Endothelial cell of umbilical vein (primary cell): ENCODE results near the gene RAB37. TPM values are rescaled to one million over a fixed set of nuclear protein-coding genes. Genes with fewer than 3 reads are reported as not detected.
A peak's percentile ranks its signal among the peaks of the same experiment; 100 is the strongest.

Experiments
- BruUV-seq: library from RNA; stranded (reverse); fragments of 400-500 nt; replicated peaks from 2 replicates; lab custom pipeline; 2021; lab: Mats Ljungman, UMichigan
- CTCF ChIA-PET: fragments of 300-600, 350-600 bp; sonication (Branson Sonifier 250); formaldehyde crosslinking; loops from one replicate; lab custom pipeline; 2021; ENCODE audit warnings: antibody characterized with exemption, inconsistent platforms; lab: Charles Lee
- POLR2A ChIA-PET: fragments of 300-600, 350-600 bp; sonication (Branson Sonifier 250); formaldehyde crosslinking; loops from one replicate; lab custom pipeline; 2021; ENCODE audit warnings: antibody characterized with exemption, inconsistent platforms; lab: Charles Lee
- DNase-seq: peaks from one replicate; pipeline ENCODE4 v3.0.0-alpha.2; 2011; ENCODE audit warnings: low read depth, low spot score
- FAIRE-seq: peaks from 2 replicates; lab custom pipeline; 2011; peaks lifted over from hg19 to GRCh38; lab: Jason Lieb, UNC
- H2AFZ ChIP-seq: 2 replicates; pipeline ENCODE4 v1.6.0; 2012; ENCODE audit warnings: low read depth, low read length, control low read depth, inconsistent platforms
- H3K27ac ChIP-seq: 2 replicates; pipeline ENCODE4 v1.5.1; 2011; ENCODE audit warnings: low read depth, mild to moderate bottlenecking, control low read depth, low read length, moderate library complexity; ENCODE audit not compliant: insufficient read depth
- H3K27me3 ChIP-seq, 2 experiments: 2 replicates each; pipeline versions ENCODE4 v1.6.0 to v1.6.1; 2011; ENCODE audit warnings: low read length in 2 of 2, mixed read lengths in 1 of 2; ENCODE audit not compliant: control insufficient read depth in 2 of 2, insufficient read depth in 2 of 2
- H3K36me3 ChIP-seq, 2 experiments: 2 replicates in 1 of 2; 3 replicates in 1 of 2; pipeline ENCODE4 v1.5.1; 2011; ENCODE audit warnings: low read length in 2 of 2, mild to moderate bottlenecking in 1 of 2, moderate library complexity in 1 of 2; ENCODE audit not compliant: control insufficient read depth in 2 of 2, insufficient read depth in 2 of 2; ENCODE audit errors: extremely low read depth in 1 of 2
- H3K4me1 ChIP-seq: 3 replicates; pipeline ENCODE4 v1.5.1; 2011; ENCODE audit warnings: mild to moderate bottlenecking, low read length; ENCODE audit not compliant: control insufficient read depth, insufficient read depth; ENCODE audit errors: extremely low read depth
- H3K4me2 ChIP-seq: 2 replicates; pipeline ENCODE4 v1.6.1; 2011; ENCODE audit warnings: low read length, control low read depth, mixed read lengths; ENCODE audit not compliant: insufficient read depth
- H3K4me3 ChIP-seq, 3 experiments: fragments of 200-600 bp in 1 of 3; sonication (generic), shearing (Covaris generic) in 1 of 3; replicated peaks in 1 of 3; 2 replicates each; pipeline ENCODE4 v1.5.1; 2011 to 2016; ENCODE audit warnings: control low read depth in 3 of 3, low read length in 3 of 3, mild to moderate bottlenecking in 2 of 3, inconsistent platforms in 1 of 3, low read depth in 1 of 3, moderate library complexity in 1 of 3; ENCODE audit not compliant: insufficient read depth in 1 of 3
- H3K79me2 ChIP-seq: 2 replicates; pipeline ENCODE4 v1.6.0; 2012; ENCODE audit warnings: low read length, inconsistent platforms; ENCODE audit not compliant: control insufficient read depth, insufficient read depth
- H3K9ac ChIP-seq: replicated peaks from 2 replicates; pipeline ENCODE3; 2011; ENCODE audit warnings: low read length, control low read depth; ENCODE audit not compliant: insufficient read depth; ENCODE audit errors: extremely low read depth
- H3K9me1 ChIP-seq: replicated peaks from 3 replicates; pipeline ENCODE4 v1.6.0; 2011; ENCODE audit warnings: mild to moderate bottlenecking, low read length; ENCODE audit not compliant: control insufficient read depth, insufficient read depth; ENCODE audit errors: extremely low read depth
- H3K9me3 ChIP-seq: replicated peaks from 2 replicates; pipeline ENCODE4 v1.5.1; 2012; ENCODE audit warnings: low read length, inconsistent platforms; ENCODE audit not compliant: control insufficient read depth, insufficient read depth
- H4K20me1 ChIP-seq: replicated peaks from 2 replicates; pipeline ENCODE3; 2011; ENCODE audit warnings: mild to moderate bottlenecking, low read length; ENCODE audit not compliant: control insufficient read depth, insufficient read depth; ENCODE audit errors: extremely low read depth
- CTCF ChIP-seq, 2 donors: IDR thresholded peaks; 1 replicate in 1 of 2; 2 replicates in 1 of 2; pipeline ENCODE4 v1.5.1; 2011; ENCODE audit warnings: low read length in 2 of 2, mild to moderate bottlenecking in 2 of 2, moderate library complexity in 2 of 2, control low read depth in 1 of 2, inconsistent platforms in 1 of 2, low read depth in 1 of 2; ENCODE audit not compliant: insufficient read depth in 1 of 2; ENCODE audit errors: extremely low read depth in 1 of 2
- EZH2 ChIP-seq: IDR thresholded peaks from 2 replicates; pipeline ENCODE4 v1.6.1; 2012; ENCODE audit warnings: borderline replicate concordance, low read depth, mild to moderate bottlenecking, moderate library complexity, low read length, inconsistent platforms; ENCODE audit not compliant: severe bottlenecking
- FOS ChIP-seq: IDR thresholded peaks from 2 replicates; pipeline ENCODE4 v1.6.1; 2011; ENCODE audit warnings: mild to moderate bottlenecking, low read length, moderate library complexity, borderline replicate concordance; ENCODE audit not compliant: insufficient read depth
- GATA2 ChIP-seq: IDR thresholded peaks from 2 replicates; pipeline ENCODE4 v1.7.0; 2011; ENCODE audit warnings: low read depth, mild to moderate bottlenecking, moderate library complexity, mixed read lengths, low read length; ENCODE audit not compliant: insufficient read length, insufficient read depth
- JUN ChIP-seq: IDR thresholded peaks from 2 replicates; pipeline ENCODE4 v1.6.1; 2011; ENCODE audit warnings: borderline replicate concordance, low read depth; ENCODE audit not compliant: insufficient read length, insufficient read depth
- MAX ChIP-seq: IDR thresholded peaks from 2 replicates; pipeline ENCODE4 v1.6.1; 2011; ENCODE audit not compliant: insufficient read depth, insufficient read length
- MYC ChIP-seq: IDR thresholded peaks from one replicate; pipeline ENCODE4 v1.6.1; 2011; ENCODE audit warnings: mild to moderate bottlenecking, low read depth, low read length
- POLR2A ChIP-seq: IDR thresholded peaks from 2 replicates; pipeline ENCODE4 v1.6.1; 2012; ENCODE audit warnings: low read depth, mild to moderate bottlenecking, control low read depth, low read length
- POLR2AphosphoS5 ChIP-seq: IDR thresholded peaks from 2 replicates; pipeline ENCODE4 v1.6.1; 2012; ENCODE audit warnings: low read depth, mild to moderate bottlenecking, control low read depth, low read length, moderate library complexity; ENCODE audit not compliant: insufficient read depth
- dilution Hi-C: fragments of 300-500 bp; cut with MboI; formaldehyde crosslinking; loops from one replicate; pipeline ENCODE4 v1.15.0; 2019; ENCODE audit warnings: low sequenced_read_pairs; ENCODE audit not compliant: extremely low pct_ligation_motif_present
- intact Hi-C: fragments of 100-400 bp; cut with micrococcal nuclease; formaldehyde crosslinking; loops from one replicate; pipeline ENCODE4 v1.10.0; 2022
- polyA plus RNA-seq, 4 experiments: library from polyadenylated mRNA; depleted of rRNA in 3 of 4; stranded (reverse) in 3 of 4; unstranded in 1 of 4; fragments of >200 nt; gene quantifications; 2 replicates each; pipeline versions ENCODE4 v1.2.1 to v1.2.3, GENCODE V29; 2011 to 2012; ENCODE audit warnings: missing spikeins in 1 of 4
- total RNA-seq: library from RNA; stranded (reverse); gene quantifications from 2 replicates; pipeline ENCODE4 v1.2.3, GENCODE V29; 2021

RAB37 gene
- total and polyA plus RNA-seq, 2 donors (not counting 3 experiments of a cell fraction or from before 2014, with no cell fraction given) = 0.11 TPM; not detected in 1

- peak; percentile 82 for FAIRE-seq
- BruUV-seq = no TSS peak
- POLR2A ChIA-PET = no interaction called here
- H3K36me3 ChIP-seq = no peaks in the 10 kb centered on the region
- CTCF ChIA-PET = interaction anchor here (0.7 to 2.5 kb wide), 5 partner anchors 29 to 215 kb away, joined by 3 to 15 read pairs (median 3); no protein-coding TSS in a partner anchor
- peak; percentile 37 for DNase-seq
- H3K27ac ChIP-seq = no peak overlapping the region
- peaks cover 8% of the 10 kb centered on the region for H3K4me1 ChIP-seq
- no peak overlapping the region for H3K9ac ChIP-seq
- peaks cover 17 to 26% of the 10 kb centered on the region in 2 experiments for H3K27me3 ChIP-seq
- peak overlapping the region; percentile 35 for H3K4me2 ChIP-seq
- H3K4me3 ChIP-seq = no peak overlapping the region
- H3K9me1 ChIP-seq = no peaks in the 10 kb centered on the region
- H2AFZ ChIP-seq = no peak overlapping the region
- no peaks in the 10 kb centered on the region for H4K20me1 ChIP-seq
- no peak for TF ChIP-seq MAX
- no peak for TF ChIP-seq JUN
- TF ChIP-seq GATA2 = no peak
- TF ChIP-seq FOS = no peak
- TF ChIP-seq MYC = no peak
- TF ChIP-seq POLR2AphosphoS5 = no peak
- TF ChIP-seq EZH2 = no peak
- TF ChIP-seq CTCF (IDR thresholded peaks at IDR 0.05; ENCODE audit: extremely low read depth in 1 of 2, insufficient read depth in 1 of 2, low read depth in 1 of 2, low read length in 2 of 2) = no peak
- TF ChIP-seq POLR2A = no peak
- no peaks in the 10 kb centered on the region for H3K79me2 ChIP-seq
- H3K9me3 ChIP-seq = no peaks in the 10 kb centered on the region
- dilution Hi-C loops = no loop called here
- intact Hi-C loops = loop anchor here (5.0 to 10.0 kb wide), 2 partner anchors 50 to 1427 kb away; partner anchors contain the start of gene CDC42EP4
These were observed 5.1 kb downstream of the RAB37 start for GRCh38 chr17:74742153-74742515.
